HG03571 (cell line): ENCODE measurements around the gene DGCR2.
"Not testable (repeated sequence)": the region's sequence is repeated elsewhere in the genome, so short reads cannot be mapped to it uniquely, and the experiment has no call there.

ENCODE experiments used
- ATAC-seq: cut with Tn5 transposase; IDR thresholded peaks from one replicate; pipeline ENCODE4 v1.9.1; 2021; ENCODE audit not compliant: unreplicated experiment

Gene DGCR2

GRCh38 chr22:19062139-19062942 is 59.9 kb downstream of the DGCR2 start:
- ATAC-seq: no peak

- no peak for ATAC-seq
Measured at GRCh38 chr22:19061471-19062138, 60.6 kb downstream of the DGCR2 start.

GRCh38 chr22:19060356-19061009 is 61.7 kb downstream of the DGCR2 start:
- no peak for ATAC-seq

DNA sequence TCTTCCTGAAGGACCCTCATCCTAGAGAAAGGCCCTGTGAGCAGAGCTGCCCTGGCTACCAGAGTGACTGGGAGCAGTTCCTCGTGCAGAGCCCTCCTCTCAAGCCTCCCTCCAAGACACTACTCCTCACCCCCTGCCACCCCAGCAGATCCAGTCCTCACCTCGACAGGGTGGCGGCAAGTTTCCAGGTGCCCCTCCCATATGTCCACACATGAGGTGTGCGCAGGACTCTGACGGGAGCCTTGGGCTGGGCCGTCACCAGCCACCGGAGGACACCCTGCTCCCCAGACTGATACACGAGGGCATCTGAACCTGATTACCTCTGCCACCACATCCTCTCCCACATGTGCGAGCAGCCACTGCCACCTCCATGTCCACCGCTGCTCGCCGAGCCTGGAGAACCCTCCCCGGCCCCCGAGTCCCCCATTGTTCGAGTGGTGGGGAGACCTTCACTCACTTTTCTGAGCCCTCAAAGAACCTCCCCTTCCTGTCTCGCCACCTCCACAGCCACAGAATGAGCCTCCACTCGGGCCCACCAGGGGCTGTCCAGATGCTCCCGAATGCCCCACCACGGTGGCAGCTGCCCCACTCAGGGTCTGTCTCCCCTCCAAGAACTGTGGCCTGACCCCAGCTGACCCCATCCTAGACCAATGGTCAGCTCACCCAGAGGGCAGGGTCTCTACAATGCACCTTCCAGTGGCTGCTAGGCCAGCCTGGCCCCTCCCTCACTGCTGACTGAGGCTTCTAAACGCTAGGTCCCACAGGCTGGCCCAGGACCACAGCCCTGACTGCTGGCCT is 62.5 kb downstream of the DGCR2 start:
- no peak for ATAC-seq

- no peak for ATAC-seq
Measured at GRCh38 chr22:19058713-19059451, 63.3 kb downstream of the DGCR2 start.

GRCh38 chr22:19057999-19058491 is 64.2 kb downstream of the DGCR2 start:
- ATAC-seq: no peak

DNA sequence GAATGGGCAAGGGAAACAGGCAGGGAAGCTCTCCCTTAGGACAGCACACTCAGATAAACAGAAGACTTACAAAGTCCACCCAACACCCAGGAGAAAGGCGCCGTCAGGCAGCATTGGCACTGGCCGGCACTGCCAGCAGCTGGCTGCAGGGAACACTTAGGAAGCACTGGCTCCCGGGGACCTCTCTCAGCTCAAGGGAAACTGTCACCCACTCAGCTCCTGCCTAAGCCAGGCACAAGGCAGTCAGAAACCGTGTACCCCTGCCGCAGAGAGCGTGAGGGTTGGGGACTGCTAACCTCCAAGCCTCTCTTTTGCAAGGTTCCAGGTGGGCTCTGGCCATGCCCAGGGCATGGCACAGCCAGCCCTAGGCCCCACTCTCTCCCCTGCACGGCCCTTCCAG is 64.7 kb downstream of the DGCR2 start:
- no peak for ATAC-seq

DNA sequence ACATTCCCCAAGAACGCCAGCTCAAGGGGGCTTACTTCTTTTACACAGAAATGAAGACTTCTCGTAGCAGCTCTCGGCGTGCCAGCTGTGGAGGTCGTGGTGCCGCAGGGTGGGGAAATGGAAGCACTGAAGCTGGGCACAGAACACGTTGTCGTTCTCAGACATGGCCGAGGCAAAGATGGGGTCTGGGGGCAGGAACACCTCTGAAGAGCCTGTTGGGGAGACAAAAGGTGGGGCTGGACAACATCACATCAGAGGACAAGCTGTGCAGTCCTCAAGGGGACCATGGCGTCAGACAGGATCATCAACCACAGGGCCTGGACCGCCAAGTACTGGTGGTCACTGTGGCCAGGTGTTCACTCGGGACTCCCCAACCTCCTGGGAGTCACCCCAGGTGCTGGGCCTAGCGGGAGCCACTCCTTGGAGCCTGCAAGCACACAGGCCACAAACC is 65.2 kb downstream of the DGCR2 start:
- ATAC-seq: no peak

DNA sequence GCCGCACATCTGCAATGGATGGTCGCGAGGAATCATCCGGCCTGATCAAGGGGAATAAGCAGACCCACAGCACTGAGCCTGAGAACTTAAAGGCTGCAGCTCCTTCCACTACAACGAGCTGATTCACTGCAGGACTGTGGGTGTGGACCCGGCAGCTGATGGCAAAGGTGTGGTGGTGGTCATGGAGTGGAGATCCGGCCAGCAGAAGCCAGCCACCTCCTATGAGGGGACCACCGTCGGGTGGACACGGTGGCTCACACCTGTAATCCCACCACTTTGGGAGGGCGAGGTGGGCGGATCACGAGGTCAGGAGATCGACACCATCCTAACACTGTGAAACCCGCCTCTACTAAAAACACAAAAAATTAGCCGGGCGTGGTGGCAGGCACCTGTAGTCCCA is 66.4 kb downstream of the DGCR2 start:
- no peak for ATAC-seq

- no peak for ATAC-seq
Measured at GRCh38 chr22:19052941-19053541, 69.2 kb downstream of the DGCR2 start.

- ATAC-seq: no peak
Measured at GRCh38 chr22:19051381-19052072, 70.7 kb downstream of the DGCR2 start.

DNA sequence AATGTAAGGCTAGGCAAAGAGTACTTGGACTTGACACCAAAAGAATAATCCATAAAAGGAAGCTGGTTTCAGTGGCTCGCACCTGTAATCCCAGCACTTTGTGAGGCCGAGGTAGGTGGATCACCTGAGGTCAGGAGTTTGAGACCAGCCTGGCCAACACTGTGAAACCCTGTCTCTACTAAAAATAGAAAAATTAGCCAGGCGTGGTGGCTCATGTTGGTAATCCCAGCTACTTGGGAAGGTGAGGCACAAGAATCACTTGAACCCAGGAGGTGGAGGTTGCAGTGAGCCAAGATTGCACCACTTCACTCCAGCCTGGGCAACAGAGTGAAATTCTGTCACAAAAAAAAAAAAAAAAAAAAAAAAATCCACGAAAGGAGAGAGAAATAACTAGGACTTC is 71.4 kb downstream of the DGCR2 start:
- ATAC-seq: not testable (repeated sequence)

- ATAC-seq: no peak
Measured at GRCh38 chr22:19050117-19050516, 72.1 kb downstream of the DGCR2 start.

- no peak for ATAC-seq
Measured at GRCh38 chr22:19048531-19048930, 73.7 kb downstream of the DGCR2 start.

- ATAC-seq: no peak
Measured at GRCh38 chr22:19047993-19048392, 74.2 kb downstream of the DGCR2 start.

DNA sequence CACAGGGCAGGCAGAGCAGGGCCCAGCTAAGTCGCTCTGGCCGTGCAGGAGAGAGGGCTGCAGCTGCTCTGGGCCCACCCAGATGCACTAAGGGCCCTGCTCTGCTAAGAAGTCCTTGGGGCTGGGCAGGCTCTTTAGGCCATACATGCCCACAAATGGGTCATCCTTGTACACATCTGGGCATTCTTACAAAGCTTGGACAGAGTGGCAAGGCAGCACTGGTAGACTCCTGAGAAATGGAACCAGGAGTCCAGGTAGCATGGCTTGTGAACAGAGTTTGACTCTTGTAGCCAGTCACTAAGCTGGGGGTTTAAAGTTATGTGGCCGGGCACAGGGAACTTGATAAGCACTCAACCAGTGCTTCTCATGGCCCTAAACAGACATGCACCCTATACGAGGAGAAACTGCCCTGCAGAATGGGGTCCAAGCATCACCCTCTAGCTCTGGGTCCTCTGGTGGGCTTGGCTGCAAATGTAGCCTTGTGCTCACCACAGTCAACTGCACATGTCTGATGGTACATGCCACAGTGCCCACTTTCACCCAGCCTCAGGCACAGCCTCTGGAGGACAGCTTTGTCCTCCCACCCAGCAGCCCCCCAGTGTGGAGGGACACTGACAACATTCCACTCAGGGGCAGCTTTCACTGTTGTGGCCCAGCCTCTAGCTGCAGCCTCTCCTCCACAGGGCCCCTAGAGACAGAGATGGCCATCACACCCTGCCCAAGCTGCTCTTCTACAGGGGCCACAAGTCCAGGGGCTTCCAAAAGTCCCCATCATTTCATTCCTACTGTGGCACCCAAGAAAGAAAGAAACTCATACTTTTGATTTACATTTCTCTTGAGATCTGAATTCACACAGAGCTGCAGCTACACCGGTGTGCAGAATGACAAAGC is 75.2 kb downstream of the DGCR2 start:
- ATAC-seq: no peak

DNA sequence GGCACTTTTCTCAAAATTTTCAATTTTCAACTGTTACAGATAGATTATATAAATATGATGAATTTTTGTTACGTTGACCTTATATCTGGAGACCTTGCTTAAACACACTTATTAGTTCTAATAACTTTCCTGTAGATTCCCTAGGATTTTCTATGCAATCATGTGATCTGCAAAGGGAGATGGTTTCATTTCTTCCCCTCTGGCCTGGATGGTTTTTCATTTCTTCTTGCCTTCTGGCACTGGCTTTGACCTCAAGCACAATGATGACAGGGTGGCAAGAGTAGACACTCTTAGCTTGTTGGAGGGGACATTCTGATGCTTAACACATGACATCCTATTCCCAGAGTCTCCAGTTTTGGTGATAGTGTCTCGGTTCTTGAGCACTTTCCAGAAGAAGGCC is 75.9 kb downstream of the DGCR2 start:
- ATAC-seq: no peak

GRCh38 chr22:19045094-19045493 is 77.1 kb downstream of the DGCR2 start:
- no peak for ATAC-seq
